OCI-LY1 (cell line): ENCODE results near the gene HNRNPC.

Source experiments
- H2AFZ ChIP-seq: fragments of 200-600 bp; sonication (generic), shearing (Covaris generic); 2 replicates; pipeline ENCODE4 v1.6.0; 2014; ENCODE audit warnings: antibody characterized with exemption, mild to moderate bottlenecking, low read length
- H3F3A ChIP-seq: fragments of 200-600 bp; sonication (generic), shearing (Covaris generic); 2 replicates; pipeline ENCODE4 v1.6.0; 2014; ENCODE audit warnings: mild to moderate bottlenecking, antibody characterized with exemption, low read length, moderate library complexity; ENCODE audit not compliant: insufficient read depth
- H3K27ac ChIP-seq: fragments of 200-600 bp; sonication (generic); 2 replicates; pipeline ENCODE4 v1.5.1; 2014; ENCODE audit warnings: low read length, mixed run types, mild to moderate bottlenecking, low read depth; ENCODE audit not compliant: poor library complexity, severe bottlenecking
- H3K27me3 ChIP-seq: fragments of 200-600 bp; sonication (generic); 2 replicates; pipeline ENCODE4 v1.6.0; 2014; ENCODE audit warnings: antibody characterized with exemption, mild to moderate bottlenecking, low read length, moderate library complexity; ENCODE audit not compliant: insufficient read depth
- H3K36me3 ChIP-seq: fragments of 200-600 bp; sonication (generic); 2 replicates; pipeline ENCODE4 v1.6.1; 2014; ENCODE audit warnings: mild to moderate bottlenecking, antibody characterized with exemption, low read length, moderate library complexity, mixed read lengths; ENCODE audit not compliant: insufficient read depth
- H3K4me1 ChIP-seq: fragments of 200-600 bp; sonication (generic); 2 replicates; pipeline ENCODE4 v1.5.1; 2014; ENCODE audit warnings: mild to moderate bottlenecking, low read length, moderate library complexity; ENCODE audit not compliant: insufficient read depth, severe bottlenecking
- H3K4me2 ChIP-seq: fragments of 200-600 bp; sonication (generic), shearing (Covaris generic); 2 replicates; pipeline ENCODE4 v1.6.1; 2014; ENCODE audit warnings: low read length
- H3K4me3 ChIP-seq: fragments of 200-600 bp; sonication (generic); 2 replicates; pipeline ENCODE4 v1.5.1; 2014; ENCODE audit warnings: low read length, low read depth, mild to moderate bottlenecking, mixed read lengths; ENCODE audit not compliant: poor library complexity, severe bottlenecking
- H3K79me2 ChIP-seq: fragments of 200-600 bp; shearing (Covaris generic); 2 replicates; pipeline ENCODE4 v1.6.1; 2016; ENCODE audit warnings: mixed run types, low read length, mixed read lengths; ENCODE audit not compliant: insufficient read depth
- H3K9ac ChIP-seq: fragments of 200-600 bp; sonication (generic), shearing (Covaris generic); 2 replicates; pipeline ENCODE4 v1.6.1; 2014; ENCODE audit warnings: mild to moderate bottlenecking, low read length, mixed read lengths
- H3K9me2 ChIP-seq: fragments of 200-600 bp; sonication (generic), shearing (Covaris generic); 2 replicates; pipeline ENCODE4 v1.6.1; 2014; ENCODE audit warnings: low read depth, mild to moderate bottlenecking, low read length, mixed read lengths
- H3K9me3 ChIP-seq: fragments of 200-600 bp; shearing (Covaris generic); 2 replicates; pipeline ENCODE4 v1.6.1; 2014; ENCODE audit warnings: low read length, mixed read lengths
- H4K20me1 ChIP-seq: fragments of 200-600 bp; sonication (generic), shearing (Covaris generic); 2 replicates; pipeline ENCODE4 v1.6.0; 2016; ENCODE audit warnings: mild to moderate bottlenecking, low read length; ENCODE audit not compliant: insufficient read depth
- EZH2 ChIP-seq: fragments of 200-600 bp; sonication (generic), shearing (Covaris generic); IDR thresholded peaks from 2 replicates; pipeline ENCODE4 v1.8.0; 2017; ENCODE audit warnings: borderline replicate concordance, mixed run types, mild to moderate bottlenecking, antibody characterized with exemption, low read length, moderate library complexity, mixed read lengths
- TF ChIP-seq, protein P1 (sequence below): fragments of 200-600 bp; sonication (generic), shearing (Covaris generic); IDR thresholded peaks from 2 replicates; pipeline ENCODE4 v1.5.1; 2017; ENCODE audit warnings: mild to moderate bottlenecking, antibody characterized with exemption, low read length, moderate library complexity, mixed read lengths

Gene HNRNPC

DNA sequence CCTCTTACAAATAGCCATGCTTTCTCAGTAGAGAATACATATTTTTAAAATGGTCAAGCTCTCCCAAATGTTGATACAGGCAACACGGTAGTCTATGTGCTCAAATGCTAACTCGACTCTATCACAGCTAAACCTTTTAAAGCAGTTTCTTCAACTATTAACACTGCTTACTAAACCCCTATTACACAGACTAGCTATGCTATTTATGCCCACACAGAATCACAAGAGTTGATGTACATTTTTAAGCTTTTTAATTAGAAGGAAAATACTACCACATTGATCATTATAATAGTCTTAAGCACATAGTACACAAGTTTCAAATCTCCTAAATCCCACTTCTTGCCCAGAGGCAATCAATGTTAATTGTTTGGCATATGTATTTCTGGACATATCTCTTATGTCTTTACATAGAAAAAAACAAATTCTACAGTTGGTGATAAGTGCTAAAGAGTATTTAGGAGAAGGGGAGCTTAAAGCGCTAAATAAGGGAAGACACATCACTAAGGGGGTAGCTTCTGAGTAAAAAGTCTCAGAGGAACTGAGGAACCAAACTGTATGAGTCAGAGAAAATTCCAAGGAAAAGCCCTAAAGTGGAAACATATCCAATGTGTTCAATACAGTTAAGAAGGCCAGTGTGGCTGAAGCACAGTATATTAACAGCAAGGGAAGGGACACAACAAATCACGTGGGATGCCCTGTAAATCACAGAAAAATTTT is 13.7 kb downstream of the HNRNPC start:
- Histone ChIP-seq H2AFZ (no peak overlapping the region), H3K9me3 (no peaks in the 10 kb centered on the region), H4K20me1 (peaks cover 18% of the 10 kb centered on the region), H3K79me2 (peaks cover 99% of the 10 kb centered on the region), H3K4me1 (no peaks in the 10 kb centered on the region), H3K9ac (no peak overlapping the region), H3K27ac (no peak overlapping the region), H3K4me2 (no peak overlapping the region), H3K27me3 (no peaks in the 10 kb centered on the region), H3K36me3 (peaks cover 94% of the 10 kb centered on the region), H3F3A (peaks cover 3% of the 10 kb centered on the region; the same call in 1 of the 2 replicates), H3K4me3 (no peak overlapping the region), H3K9me2 (no peaks in the 10 kb centered on the region)
- TF ChIP-seq EZH2 = no peak
- TF ChIP-seq, protein P1, sequence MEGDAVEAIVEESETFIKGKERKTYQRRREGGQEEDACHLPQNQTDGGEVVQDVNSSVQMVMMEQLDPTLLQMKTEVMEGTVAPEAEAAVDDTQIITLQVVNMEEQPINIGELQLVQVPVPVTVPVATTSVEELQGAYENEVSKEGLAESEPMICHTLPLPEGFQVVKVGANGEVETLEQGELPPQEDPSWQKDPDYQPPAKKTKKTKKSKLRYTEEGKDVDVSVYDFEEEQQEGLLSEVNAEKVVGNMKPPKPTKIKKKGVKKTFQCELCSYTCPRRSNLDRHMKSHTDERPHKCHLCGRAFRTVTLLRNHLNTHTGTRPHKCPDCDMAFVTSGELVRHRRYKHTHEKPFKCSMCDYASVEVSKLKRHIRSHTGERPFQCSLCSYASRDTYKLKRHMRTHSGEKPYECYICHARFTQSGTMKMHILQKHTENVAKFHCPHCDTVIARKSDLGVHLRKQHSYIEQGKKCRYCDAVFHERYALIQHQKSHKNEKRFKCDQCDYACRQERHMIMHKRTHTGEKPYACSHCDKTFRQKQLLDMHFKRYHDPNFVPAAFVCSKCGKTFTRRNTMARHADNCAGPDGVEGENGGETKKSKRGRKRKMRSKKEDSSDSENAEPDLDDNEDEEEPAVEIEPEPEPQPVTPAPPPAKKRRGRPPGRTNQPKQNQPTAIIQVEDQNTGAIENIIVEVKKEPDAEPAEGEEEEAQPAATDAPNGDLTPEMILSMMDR = no peak

GRCh38 chr14:21252149-21252548 is 17.1 kb downstream of the HNRNPC start:
- H2AFZ ChIP-seq = no peak overlapping the region
- H3K4me3 ChIP-seq = no peak overlapping the region
- no peak overlapping the region for H3K9ac ChIP-seq
- no peaks in the 10 kb centered on the region for H3K9me2 ChIP-seq
- no peak overlapping the region for H3K27ac ChIP-seq
- no peaks in the 10 kb centered on the region for H3K27me3 ChIP-seq
- no peak overlapping the region for H3K4me2 ChIP-seq
- no peak for TF ChIP-seq EZH2
- TF ChIP-seq, protein P1 = no peak
- H3K9me3 ChIP-seq = no peaks in the 10 kb centered on the region
- peaks cover 100% of the 10 kb centered on the region for H3K36me3 ChIP-seq
- no peaks in the 10 kb centered on the region for H3K4me1 ChIP-seq
- H3K79me2 ChIP-seq = peaks cover 100% of the 10 kb centered on the region
- no peaks in the 10 kb centered on the region; the same call in 1 of the 2 replicates for H3F3A ChIP-seq
- H4K20me1 ChIP-seq = peaks cover 22% of the 10 kb centered on the region

DNA sequence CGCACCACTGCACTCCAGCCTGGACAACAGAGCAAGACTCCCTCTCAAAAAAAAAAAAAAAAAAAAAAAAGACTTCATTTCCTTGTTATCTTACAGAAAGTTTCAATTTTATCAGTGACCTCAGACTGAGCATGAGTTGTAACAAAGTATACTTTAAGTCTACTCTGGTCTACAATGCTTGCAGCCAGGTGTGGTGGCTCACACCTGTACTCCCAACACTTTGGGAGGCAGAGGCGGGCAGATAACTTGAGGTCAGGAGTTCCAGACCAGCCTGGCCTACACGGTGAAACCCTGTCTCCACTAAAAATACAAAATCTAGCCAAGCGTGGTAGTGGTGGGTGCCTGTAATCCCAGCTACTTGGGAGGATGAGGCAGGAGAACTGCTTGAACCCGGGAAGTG is 18.0 kb downstream of the HNRNPC start:
- TF ChIP-seq, protein P1 = no peak
- no peak for TF ChIP-seq EZH2
- no peaks in the 10 kb centered on the region for H3K4me1 ChIP-seq

More for the DNA sequence above, 18.0 kb downstream of the HNRNPC start:
- Histone ChIP-seq H3K79me2 (peaks cover 100% of the 10 kb centered on the region), H3K9ac (no peak overlapping the region), H3K27ac (no peak overlapping the region), H3F3A (no peaks in the 10 kb centered on the region; the same call in 1 of the 2 replicates), H3K9me3 (no peaks in the 10 kb centered on the region), H3K4me2 (no peak overlapping the region), H3K27me3 (no peaks in the 10 kb centered on the region), H4K20me1 (peaks cover 18% of the 10 kb centered on the region), H3K4me3 (no peak overlapping the region), H3K9me2 (no peaks in the 10 kb centered on the region), H2AFZ (no peak overlapping the region), H3K36me3 (peaks cover 100% of the 10 kb centered on the region)
